H1 (cell line): ENCODE results near the gene PATJ. TPM values are rescaled to one million over a fixed set of nuclear protein-coding genes. Genes with fewer than 3 reads are reported as not detected.

Experiments
- RFX5 ChIP-seq: IDR thresholded peaks from 2 replicates; pipeline ENCODE4 v1.6.1; 2011; ENCODE audit warnings: low read depth, low read length, improper control_type of control experiment, borderline replicate concordance
- polyA plus RNA-seq, 7 experiments: library from polyadenylated mRNA; depleted of rRNA in 3 of 7; stranded (reverse) in 5 of 7; unstranded in 2 of 7; fragments of >200 nt in 5 of 7; fragments of 200-250 nt in 2 of 7; gene quantifications; 1 replicate in 5 of 7; 2 replicates in 1 of 7; 4 replicates in 1 of 7; pipeline versions ENCODE4 v1.2.1 to v1.2.3, GENCODE V29; 2011 to 2013; ENCODE audit warnings: missing spikeins in 2 of 7, mixed read lengths in 2 of 7
- total RNA-seq: library from RNA; stranded (reverse); fragmentation: NEBNext Ultra II Directional; extraction: Animal tissue kit (Norgen Biotek cat#: 25700); gene quantifications from 2 replicates; pipeline ENCODE4 v1.2.1, GENCODE V29; 2021

The PATJ gene
- total and polyA plus RNA-seq, 2 of the 8 experiments (the other 6 are each of a cell fraction or from before 2014, with no cell fraction given) = 8.2 to 55.6 TPM

DNA sequence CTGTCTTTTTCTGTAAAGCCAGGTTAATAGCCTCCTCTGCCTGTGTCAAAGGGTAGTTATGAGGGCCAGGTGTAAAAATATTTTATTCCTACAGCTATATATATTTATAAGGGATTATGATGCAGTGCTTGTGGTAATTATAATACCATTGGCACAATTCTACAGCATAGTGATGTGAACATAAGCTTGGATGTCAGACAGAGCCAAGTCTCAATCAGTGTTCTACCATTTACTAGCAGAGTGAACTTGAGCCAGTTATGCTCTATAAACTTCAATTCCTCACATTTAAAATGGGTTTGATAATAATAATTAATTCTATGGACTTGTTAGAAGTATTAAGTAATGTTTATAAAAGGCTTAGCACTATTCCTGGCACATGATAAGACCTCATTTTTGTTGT, 300.9 kb downstream of the PATJ start (continued):
- no peak for TF ChIP-seq RFX5
